ENCODE measurements around the gene DGAT2.
"Not testable (repeated sequence)": the region's sequence is repeated elsewhere in the genome, so short reads cannot be mapped to it uniquely, and the experiment has no call there.

DGAT2 gene, protein sequence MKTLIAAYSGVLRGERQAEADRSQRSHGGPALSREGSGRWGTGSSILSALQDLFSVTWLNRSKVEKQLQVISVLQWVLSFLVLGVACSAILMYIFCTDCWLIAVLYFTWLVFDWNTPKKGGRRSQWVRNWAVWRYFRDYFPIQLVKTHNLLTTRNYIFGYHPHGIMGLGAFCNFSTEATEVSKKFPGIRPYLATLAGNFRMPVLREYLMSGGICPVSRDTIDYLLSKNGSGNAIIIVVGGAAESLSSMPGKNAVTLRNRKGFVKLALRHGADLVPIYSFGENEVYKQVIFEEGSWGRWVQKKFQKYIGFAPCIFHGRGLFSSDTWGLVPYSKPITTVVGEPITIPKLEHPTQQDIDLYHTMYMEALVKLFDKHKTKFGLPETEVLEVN

DNA sequence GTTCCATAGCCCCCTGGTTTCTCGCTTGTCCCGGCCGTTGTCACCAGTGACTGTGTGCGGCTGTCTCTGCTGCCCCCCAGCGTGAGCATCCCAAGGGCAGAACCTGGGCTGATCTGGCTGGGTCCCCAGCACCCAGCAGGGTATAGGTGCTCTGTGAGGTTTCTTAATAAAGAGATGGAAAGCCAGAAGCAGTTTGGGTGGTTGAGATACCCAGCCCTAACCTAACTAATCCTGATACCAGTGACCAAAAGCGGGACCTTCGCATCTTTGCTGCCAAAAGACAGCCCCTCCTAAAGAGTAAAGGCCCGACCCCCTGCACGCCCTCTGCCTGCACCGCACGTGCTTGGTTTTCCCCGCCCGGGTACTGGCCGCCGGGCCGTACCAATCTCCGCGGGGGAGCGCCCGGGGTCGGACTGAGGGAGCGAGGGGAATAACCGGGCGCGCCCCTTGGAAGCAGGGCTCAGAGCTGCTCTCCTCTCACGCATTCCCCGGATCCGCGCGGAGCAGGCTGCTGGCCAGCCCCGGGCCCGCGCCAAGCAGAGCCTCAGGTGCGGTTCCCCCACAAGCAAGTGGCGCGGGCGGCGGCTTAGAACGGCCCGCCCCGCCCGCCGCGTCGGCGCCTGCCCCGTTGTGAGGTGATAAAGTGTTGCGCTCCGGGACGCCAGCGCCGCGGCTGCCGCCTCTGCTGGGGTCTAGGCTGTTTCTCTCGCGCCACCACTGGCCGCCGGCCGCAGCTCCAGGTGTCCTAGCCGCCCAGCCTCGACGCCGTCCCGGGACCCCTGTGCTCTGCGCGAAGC lies at the start of gene DGAT2:
DGAT2 (plus strand) TSS at position 667 of the 797 bp plus-strand sequence. CDS start 214 bp downstream, outside the sequence.
- peak; percentile 71 for DNase-seq (ENCODE audit: low read depth)

DNA sequence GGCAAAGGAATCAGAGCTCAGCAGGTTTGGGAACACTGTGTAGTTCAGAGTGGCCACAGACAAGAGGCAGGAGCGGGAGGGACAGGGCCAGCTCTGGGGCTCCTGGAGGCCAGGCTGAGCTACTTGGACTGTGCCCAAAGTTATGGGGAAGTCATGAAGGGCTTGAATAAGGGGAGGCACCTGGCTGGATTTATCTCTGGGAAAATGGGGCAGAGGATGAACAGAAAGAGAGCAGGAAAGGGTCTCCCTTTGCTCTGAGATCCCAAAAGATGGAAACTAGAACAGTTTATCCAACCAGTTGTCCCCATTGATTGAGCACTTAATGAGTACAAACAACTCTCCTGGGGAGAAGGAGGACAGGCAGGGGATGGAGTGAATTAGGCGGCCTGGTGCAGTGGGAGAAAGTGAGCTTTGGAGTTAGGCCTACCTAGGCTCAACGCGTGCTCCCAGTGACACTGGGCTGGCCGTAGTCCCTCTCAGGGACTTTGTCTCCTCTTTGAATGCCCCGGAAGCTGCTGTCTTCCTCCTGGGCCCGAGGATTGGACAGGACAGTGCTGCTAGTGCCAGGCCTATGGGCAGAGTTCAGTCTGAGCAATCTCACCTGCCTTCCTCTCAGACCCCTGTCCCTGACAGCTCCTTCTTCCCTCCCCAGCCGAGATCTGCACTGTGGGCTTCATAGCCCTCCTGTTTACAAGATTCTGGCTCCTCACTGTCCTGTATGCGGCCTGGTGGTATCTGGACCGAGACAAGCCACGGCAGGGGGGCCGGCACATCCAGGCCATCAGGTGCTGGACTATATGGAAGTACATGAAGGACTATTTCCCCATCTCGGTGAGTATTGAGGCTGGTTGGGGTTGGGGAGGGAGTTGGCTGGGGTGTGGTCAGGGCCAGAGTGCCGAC lies 49.0 kb upstream of the DGAT2 start:
- DNase-seq (ENCODE audit: low read depth) = no peak

DNA sequence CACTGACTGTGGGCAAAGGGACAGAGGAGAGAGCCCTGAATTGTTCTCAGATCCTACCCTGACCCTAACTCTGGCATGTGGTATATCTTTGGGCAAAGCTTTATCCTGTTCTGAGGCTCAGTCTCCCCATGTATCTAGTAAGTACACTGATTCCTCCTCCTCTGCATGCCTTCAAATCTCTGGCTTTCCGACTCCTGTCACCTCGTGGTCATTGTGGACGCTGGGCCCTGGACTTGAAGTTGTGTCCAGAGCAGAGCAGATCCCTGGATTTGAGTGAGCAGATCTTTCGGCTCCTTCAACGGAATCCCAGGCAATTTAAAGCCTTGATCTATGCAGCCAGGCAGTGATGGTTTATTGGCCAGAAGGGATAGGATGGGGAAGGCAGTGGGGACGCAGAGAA lies 47.9 kb upstream of the DGAT2 start:
- no peak for DNase-seq (ENCODE audit: low read depth)

DNA sequence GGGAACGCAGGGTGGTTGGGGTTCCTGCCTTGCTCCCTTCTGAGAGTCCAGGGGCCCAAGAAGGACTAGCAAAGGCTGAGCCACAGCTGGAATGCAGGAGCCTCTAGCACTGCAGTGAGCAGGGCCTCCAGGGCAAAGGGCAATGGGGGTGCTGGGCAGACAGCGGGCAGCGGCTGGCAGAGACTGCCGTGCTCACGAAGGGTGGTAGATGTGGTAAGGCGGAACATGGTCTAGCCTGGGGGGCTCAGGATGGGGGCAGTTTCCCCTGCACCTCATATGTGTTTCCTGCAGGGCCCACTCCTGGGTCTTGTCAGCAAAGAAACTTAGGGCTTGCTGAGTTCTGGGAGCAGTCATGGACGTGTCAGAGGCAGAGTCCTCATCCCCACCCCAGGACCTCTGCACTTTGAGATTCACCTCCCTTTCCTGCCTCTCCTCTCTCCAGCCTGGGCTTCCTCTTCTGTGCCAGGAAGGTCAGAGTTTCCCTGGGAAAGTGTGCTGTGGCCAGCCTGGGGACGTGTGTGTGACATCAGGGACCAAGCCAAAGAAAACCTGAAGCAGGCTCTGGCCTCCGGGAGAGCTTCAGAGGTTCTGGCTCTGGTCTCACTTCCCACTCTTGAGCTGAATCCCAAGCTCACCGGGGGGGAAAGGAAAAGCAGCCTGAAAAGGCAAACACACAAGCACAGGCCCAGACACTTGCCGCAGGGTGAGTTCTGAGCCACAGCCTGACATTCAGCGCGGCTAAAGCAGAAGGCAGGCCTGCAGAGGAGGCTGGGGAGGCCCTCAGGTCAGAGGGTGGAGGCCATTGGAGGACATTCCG lies 46.5 kb upstream of the DGAT2 start:
- no peak for DNase-seq (ENCODE audit: low read depth)

DNA sequence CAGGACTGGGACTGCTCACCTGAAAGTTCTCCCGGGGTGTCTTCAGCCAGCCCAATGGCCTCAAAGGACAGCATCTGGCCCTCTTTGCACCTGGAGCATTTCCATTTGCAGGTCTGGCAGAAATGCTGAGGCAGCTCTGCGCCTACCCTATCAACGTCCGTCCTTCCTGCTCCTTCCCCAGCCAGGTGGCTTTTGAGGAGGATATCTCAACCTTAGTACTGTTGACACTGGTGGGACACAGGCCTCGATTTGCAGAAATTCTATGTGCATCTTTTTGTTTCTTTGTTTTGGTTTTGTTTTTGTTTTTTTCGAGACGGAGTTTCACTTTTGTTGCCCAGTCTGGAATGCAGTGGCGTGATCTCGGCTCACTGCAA lies 45.9 kb upstream of the DGAT2 start:
- no peak for DNase-seq (ENCODE audit: low read depth)

DNA sequence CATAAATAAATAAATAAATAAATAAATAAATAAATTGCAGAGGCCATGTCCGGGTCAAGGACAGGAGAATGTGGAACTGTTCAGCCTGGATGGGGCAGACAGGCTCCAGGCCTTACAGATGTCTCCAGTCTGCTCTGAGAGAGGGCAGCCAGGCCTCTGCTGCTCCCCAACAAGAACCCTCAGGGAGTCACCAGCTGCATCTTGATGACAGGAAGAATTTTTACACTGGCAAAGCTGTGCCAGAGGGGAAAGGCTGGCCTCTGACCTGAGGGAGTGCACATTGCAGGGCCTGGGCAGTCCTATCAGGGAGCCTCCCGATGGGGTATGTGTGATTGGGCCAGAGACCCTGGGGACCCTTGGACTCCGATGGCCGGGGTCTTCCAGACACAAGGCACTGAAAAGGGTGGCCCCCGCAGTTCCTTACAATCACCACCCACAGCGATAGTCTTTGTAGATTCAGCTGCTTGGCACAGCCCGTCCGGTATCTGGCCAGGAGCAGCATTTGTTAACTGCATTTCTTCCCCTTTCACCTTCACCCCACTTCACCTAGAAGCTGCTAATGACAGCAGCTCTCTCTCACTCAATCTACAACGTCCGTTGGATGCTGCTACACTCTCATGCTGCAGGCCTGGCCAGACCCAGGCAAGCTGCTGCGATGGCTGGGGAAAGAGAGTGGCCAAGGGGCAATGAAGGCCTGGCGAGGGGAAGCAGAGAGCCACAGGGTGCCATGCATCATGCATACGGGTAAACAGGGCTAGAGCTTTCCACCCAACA lies 42.8 kb upstream of the DGAT2 start:
- DNase-seq (ENCODE audit: low read depth) = no peak

DNA sequence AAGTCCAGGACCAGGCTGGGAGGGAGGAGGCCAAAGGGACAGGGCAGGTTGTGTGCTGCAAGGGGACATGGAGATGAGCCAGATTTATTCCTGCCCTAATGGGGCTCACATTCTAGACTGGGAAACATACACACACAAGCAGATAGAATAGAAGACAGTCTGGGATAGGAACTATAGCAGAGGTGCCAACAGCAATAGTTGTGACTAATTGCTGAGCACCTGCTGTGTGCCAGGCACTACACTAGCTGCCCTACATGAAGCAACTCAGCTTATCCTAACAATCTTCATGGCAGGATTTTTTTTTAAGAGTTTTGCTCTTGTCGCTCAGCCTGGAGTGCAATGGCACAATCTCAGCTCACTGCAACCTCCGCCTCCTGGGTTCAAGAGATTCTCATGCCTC lies 39.6 kb upstream of the DGAT2 start:
- no peak for DNase-seq (ENCODE audit: low read depth)

DNA sequence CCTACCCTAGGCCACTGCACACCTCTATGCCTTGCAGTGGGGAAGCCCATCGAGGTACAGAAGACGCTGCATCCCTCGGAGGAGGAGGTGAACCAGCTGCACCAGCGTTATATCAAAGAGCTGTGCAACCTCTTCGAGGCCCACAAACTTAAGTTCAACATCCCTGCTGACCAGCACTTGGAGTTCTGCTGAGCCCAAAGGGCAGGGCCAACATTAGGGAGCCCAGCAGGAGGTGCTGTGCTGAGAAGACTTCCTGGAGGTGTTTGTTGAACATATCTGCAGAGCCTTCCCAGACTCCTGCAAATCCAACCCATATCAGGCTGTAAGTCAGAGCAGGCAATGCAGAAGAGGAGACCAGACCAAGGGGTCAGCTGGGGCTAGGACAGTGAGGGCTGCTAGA lies 37.5 kb upstream of the DGAT2 start:
- no peak for DNase-seq (ENCODE audit: low read depth)

DNA sequence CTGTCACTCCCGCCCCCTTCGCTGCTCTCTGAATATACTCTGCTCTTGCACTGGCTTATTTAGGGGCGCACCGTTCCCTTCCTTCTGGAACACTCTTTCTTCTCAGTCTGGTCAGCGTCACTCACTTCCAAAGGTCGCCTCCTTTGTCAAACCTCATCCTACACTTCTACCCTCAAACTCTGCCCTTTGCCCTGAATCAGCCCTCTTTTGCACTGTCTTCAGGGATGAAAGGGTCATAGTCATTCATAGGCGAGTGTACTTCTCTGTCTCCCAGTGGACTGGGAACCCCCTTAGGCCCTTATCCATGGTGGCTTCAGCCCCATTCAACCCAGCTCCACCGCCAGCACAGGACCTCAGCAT lies 35.5 kb upstream of the DGAT2 start:
- DNase-seq (ENCODE audit: low read depth) = no peak

DNA sequence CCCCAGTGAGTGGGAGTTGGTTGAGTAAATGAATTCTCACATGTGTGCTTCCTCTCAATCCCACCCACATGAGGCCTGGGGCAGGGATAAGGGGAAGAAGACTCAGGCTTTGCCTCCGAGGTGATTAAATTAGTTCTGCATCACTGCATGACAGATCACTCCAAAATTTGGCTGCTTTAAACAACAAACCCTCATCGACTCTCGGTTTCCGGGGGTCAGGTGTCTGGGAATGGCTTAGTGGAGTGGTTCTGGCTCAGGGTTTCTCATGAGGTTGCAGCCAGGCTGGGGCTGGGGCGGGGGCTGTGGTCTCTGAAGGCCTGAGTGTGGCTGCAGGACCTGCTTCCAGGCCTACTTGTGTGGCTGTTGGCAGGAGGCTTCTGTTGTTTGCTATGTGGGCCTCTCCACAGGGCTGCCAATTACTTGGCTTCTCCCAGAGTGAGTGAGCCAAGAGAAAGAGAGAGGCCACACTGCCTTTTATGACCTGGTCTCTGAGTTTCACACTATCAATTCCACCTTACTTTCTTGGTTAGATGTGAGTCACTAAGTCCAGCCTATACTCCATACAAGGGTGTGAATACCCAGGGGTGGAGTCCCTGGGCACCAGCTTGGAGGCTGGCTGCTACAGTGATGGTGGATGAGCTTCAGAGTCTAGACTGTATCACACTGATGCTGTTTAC lies 35.0 kb upstream of the DGAT2 start:
- DNase-seq (ENCODE audit: low read depth) = no peak

DNA sequence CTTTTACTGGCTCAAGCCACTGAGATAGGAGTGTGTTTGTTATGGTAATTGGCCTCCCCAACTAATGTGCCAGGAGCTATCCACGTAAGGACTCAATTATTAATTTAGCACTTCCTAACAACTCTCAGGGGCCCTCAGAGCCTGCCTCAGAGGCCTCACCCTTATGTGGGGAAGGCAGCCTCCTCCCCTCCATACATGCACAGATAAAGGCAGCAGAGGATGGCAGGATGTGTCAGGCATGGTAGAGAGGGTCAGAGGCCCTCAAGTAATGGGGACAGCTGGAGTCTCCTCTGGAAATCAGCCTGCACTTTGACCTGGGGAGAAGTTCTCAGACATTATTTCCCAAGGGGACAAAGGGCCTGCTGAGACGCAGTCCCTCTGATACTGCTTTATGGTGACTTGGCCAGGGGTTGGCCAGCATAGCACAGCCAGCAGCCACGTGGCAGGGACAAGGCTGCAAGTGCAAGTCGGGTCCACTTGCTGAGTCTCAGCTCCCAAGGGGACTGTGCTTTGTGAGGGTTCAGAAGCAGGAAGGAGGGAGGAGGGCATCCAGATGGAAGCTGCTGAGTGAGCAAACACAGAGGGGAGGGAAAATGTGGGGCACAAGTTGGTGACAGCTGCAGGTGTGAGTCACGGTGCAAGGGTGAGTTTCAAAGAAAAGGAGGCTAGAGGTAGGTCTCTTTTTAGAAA lies 33.9 kb upstream of the DGAT2 start:
- DNase-seq (ENCODE audit: low read depth) = no peak

DNA sequence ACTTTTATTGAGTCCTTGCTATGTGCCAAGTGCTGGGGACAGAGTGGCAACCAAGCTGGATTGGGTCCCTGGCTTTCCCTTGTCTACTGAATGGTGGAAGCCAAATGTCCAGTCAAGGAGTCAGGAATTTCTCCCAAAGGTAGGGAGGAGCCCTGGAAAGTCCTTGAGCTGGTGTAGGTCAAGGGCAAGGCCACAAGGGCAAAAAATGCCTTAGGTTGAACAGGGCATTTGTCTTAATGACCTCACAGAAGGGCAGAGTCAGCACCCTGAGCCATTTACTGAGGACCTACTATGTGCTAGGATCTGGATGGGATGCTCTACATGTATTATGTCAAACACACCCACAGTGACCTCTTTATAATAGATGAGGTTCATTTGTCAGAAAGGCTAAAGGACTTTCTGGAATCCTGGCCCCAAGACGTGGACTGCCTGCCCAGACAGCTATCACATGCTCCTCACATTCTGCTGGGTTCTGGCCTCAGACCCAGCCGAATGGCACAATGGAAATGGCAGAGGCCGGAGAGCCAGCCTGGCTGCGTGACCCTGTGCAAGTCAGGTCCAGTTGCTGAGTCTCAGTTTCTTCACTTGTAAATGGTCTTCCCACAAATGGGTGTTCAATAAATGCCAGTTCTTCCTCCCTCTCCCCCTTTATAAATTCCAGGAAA lies 33.3 kb upstream of the DGAT2 start:
- DNase-seq (ENCODE audit: low read depth) = no peak

DNA sequence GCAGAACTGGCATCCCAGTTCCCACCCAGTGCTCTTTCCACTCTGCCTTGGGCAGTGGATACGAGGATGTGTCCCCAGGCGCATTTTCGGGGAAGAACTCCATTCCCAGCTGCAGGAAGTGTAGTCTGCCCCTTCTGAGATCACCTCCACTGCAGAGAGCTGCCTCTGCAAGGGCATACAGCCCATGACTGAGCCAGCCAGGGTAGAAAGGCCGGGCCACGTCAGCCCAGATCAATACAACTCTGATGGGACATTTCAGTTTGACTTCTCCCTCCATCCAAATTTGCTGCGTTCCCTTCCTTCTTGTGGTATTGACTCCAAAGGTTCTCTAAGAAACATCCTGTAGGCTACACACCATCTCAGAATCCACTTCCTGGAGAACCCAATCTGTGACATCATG lies 31.3 kb upstream of the DGAT2 start:
- no peak for DNase-seq (ENCODE audit: low read depth)

DNA sequence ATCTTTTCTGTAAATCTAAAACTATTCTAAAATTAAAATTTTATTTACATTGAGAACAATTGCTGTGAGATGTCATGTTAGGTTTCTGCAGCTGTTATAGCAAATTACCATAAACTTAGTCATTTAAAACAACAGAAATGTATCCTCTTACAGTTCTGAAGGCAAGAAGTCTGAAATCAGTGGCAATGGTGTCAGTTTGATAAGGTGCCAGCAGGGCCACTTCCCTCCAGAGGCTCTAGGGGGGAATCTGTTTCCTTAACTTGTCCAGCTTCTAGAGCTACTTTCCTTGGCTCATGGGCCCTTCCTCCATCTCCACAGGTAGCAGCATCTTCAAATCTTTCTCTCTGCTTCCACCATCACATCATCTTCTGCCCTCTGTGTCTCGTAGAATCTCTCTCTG lies 27.9 kb upstream of the DGAT2 start:
- no peak for DNase-seq (ENCODE audit: low read depth)

DNA sequence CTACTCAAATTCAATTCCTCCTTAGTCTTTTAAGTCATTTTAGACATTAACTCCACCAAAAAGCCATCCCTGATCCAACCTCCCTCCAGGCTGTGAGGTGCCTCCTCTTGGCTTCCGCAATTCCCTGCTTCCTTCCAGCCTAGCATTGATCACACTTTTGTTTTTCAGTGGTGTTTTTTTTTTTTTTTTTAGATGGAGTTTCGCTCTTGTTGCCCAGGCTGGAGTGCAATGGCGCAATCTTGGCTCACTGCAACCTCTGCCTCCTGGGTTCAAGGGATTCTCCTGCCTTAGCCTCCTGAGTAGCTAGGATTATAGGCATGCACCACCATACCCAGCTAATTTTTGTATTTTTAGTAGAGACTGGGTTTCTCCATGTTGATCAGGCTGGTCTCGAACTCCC lies 25.4 kb upstream of the DGAT2 start:
- DNase-seq (ENCODE audit: low read depth) = not testable (repeated sequence)

DNA sequence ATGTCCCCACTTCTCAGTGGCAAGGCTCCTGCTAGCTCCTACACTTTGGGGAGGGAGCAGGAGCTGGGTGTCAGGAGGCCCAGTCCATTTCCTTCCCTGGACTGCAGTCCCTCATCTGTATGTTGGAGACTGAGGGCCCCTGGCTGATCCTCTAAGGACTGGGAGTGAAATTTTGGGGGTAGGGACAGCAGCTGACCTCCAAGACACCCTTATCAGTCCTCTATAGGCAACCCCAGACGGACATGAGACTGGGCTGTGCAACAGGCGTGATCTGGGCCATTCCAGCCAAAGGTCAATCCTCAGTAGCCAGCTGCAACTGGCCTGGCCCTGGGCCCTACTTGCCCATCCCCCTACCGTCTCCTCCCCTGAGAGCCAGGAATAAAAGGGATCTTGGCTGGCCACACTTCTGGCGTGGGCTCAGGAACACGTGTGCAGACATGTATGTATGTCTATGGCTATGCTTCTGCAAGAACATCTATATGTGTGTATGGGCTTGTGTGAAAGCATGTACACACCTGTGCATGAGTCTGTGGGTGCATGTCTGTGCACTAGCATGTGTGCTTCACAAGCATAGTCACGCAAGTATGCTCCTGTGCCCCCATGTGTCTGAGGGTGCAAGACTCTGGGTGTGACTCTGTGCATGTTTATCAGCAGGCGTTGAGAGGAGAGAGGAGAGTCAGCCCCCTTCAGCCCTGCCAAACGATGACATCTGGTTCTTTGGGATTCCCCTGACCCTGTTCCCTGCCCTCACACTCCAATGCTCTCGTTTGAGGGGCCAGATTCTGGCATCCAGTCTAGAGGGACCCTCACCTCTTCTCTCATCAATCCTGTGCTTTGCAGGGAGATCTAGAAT lies 24.6 kb upstream of the DGAT2 start:
- DNase-seq (ENCODE audit: low read depth) = no peak

DNA sequence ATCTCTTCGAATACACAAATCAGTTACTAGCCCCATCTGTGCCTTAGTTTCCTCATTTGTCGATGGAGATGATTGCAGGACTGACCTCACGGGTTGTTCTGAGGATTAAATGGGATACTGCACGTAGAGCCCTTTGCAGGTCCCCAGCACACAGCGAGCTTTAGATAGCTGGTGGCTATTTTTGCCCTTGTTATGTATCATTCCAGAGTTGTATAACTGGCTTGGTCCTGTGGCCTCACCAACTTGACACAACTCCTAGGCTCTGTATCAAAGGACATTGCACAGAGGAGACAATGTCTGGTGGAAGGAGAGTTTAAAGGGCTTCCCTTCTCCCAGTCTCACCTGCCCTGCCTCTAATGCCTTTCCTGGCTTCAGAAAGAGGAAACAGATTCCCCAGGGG lies 22.8 kb upstream of the DGAT2 start:
- DNase-seq (ENCODE audit: low read depth) = no peak

DNA sequence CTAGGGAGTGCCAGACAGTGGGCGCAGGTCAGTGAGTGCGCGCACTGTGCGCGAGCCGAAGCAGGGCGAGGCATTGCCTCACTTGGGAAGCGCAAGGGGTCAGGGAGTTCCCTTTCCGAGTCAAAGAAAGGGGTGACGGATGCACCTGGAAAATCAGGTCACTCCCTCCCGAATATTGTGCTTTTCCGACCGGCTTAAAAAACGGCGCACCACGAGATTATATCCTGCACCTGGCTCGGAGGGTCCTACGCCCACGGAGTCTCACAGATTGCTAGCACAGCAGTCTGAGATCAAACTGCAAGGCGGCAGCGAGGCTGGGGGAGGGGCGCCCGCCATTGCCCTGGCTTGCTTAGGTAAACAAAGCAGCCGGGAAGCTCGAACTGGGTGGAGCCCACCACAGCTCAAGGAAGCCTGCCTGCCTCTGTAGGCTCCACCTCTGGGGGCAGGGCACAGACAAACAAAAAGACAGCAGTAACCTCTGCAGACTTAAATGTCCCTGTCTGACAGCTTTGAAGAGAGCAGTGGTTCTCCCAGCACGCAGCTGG lies 19.8 kb upstream of the DGAT2 start:
- DNase-seq (ENCODE audit: low read depth) = not testable (repeated sequence)

All from CMK (cell line).